Measurements from ENCODE around the gene UACA. TPM values are rescaled to one million over a fixed set of nuclear protein-coding genes. Genes with fewer than 3 reads are reported as not detected.

Gene UACA
- total and polyA plus RNA-seq, 2 experiments from 2014 or later: 21.5 to 35.8 TPM

GRCh38 chr15:70812827-70813364, 49.5 kb upstream of the UACA start (continued):
- no peak for TF ChIP-seq ZNF462 (CRISPR knock-in tag; IDR thresholded peaks at IDR 0.05)
- no peak for TF ChIP-seq ETS1 (IDR thresholded peaks at IDR 0.05)
- no peak for TF ChIP-seq EZH2 (IDR thresholded peaks at IDR 0.05; ENCODE audit: low read depth, unreplicated experiment)
- TF ChIP-seq ZNF114 (CRISPR knock-in tag; IDR thresholded peaks at IDR 0.05): no peak
- TF ChIP-seq POLR2AphosphoS5 (IDR thresholded peaks at IDR 0.05; ENCODE audit: low read depth): no peak

DNA sequence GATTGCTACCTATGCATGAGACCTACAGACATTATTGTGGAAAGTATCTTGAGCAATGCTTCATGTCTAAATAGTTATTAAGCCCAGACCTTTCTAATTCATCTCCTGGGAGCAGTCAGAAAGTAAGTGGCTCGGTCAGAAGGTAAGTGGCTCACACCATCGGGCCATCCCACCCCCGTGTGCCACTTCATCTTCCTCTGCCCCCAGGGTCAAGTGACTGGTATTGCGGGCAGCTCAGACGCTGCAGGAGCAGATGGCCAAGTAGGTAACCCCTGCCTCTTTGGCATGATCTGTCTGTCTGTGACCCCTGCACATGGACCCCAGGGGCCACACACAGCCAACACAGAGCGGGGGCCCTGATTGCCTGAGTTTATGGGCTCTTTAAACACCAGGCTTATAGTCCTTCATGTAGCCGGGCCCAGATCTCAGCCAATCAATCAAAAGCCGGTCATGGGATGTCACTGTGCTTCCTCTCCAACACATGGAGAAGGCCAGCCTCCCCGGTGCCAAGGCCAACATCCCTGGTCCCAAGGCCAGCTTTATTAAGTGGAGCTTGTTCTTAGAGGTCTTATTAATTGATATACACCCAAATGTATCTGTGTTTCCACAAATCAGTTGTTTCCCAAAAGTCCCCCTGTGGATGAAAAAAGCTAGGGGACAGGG, 47.7 kb upstream of the UACA start:
- Histone ChIP-seq H3F3A (replicated peaks; ENCODE audit: low read depth) (no peaks in the 10 kb centered on the region), H3K4me3 (no peak overlapping the region), H3K36me3 (ENCODE audit: insufficient read depth) (no peaks in the 10 kb centered on the region), H2AFZ (0 out of 2 replicates have a peak overlapping the region, but pooled peaks have one; percentile 63), H3K27me3 (ENCODE audit: insufficient read depth) (no peaks in the 10 kb centered on the region), H3K9me2 (ENCODE audit: insufficient read depth) (0 out of 2 replicates have a peak, but pooled peaks cover 2% of the 10 kb centered on the region), H4K20me1 (replicated peaks; ENCODE audit: insufficient read depth) (no peaks in the 10 kb centered on the region), H3K4me2 (no peak overlapping the region), H3K79me2 (replicated peaks; ENCODE audit: insufficient read depth) (no peaks in the 10 kb centered on the region), H3K4me1 (ENCODE audit: insufficient read depth) (no peaks in the 10 kb centered on the region), H3K27ac (ENCODE audit: low read depth) (no peak overlapping the region)
- DNase-seq (ENCODE audit: low spot score) (no peak), ATAC-seq (peak; percentile 62)
- no peaks in the 10 kb centered on the region for H3K9me3 Mint-ChIP-seq
- peaks cover 5% of the 10 kb centered on the region; the same call in 2 of the 3 replicates for H3K4me1 Mint-ChIP-seq
- H3K4me3 Mint-ChIP-seq: no peak overlapping the region
- no peaks in the 10 kb centered on the region for H3K36me3 Mint-ChIP-seq (ENCODE audit: low read depth)
- H3K27me3 Mint-ChIP-seq (ENCODE audit: insufficient read depth, low read depth, poor library complexity): peaks cover 2% of the 10 kb centered on the region
- H3K27ac Mint-ChIP-seq: no peak overlapping the region
- TF ChIP-seq ZNF331 (CRISPR knock-in tag; IDR thresholded peaks at IDR 0.05; ENCODE audit: low read depth) (no peak), JUNB (IDR thresholded peaks at IDR 0.05; ENCODE audit: unreplicated experiment) (no peak), NANOG (IDR thresholded peaks at IDR 0.05; ENCODE audit: borderline replicate concordance) (no peak), POLR2AphosphoS5 (IDR thresholded peaks at IDR 0.05; ENCODE audit: low read depth) (no peak), EZH2phosphoT487 (IDR thresholded peaks at IDR 0.05; ENCODE audit: unreplicated experiment) (no peak), CTCF (conservative IDR thresholded peaks at IDR 0.05; ENCODE audit: low read depth in 2 of 2) (no peak), CREB1 (CRISPR knock-in tag; IDR thresholded peaks at IDR 0.05; ENCODE audit: low read depth) (no peak), EZH2 (IDR thresholded peaks at IDR 0.05; ENCODE audit: low read depth, unreplicated experiment) (no peak)

Data from GM23338 (cell line).